Fibroblast of the aortic adventitia (primary cell): ENCODE results near the gene KLHDC4. TPM values are rescaled to one million over a fixed set of nuclear protein-coding genes. Genes with fewer than 3 reads are reported as not detected.

Experiments used
- DNase-seq: peaks from one replicate; pipeline ENCODE4 v3.0.0-alpha.2; 2010; ENCODE audit warnings: low read depth
- H3K4me3 ChIP-seq: 2 replicates; pipeline ENCODE4 v1.5.1; 2011; ENCODE audit warnings: low read depth, mild to moderate bottlenecking, control low read depth, low read length, moderate library complexity
- total RNA-seq: library from RNA; depleted of rRNA; stranded (reverse); fragments of >200 nt; gene quantifications from 2 replicates; pipeline ENCODE4 v1.2.3, GENCODE V29; 2012; ENCODE audit warnings: low replicate concordance
- TF ChIP-seq, protein P1 (sequence below): IDR thresholded peaks from 2 replicates; pipeline ENCODE4 v1.5.1; 2011; ENCODE audit warnings: mild to moderate bottlenecking, low read length, control low read depth, inconsistent platforms; ENCODE audit not compliant: insufficient read depth

The KLHDC4 gene
- total RNA-seq, 1 donor = 21.6 TPM

GRCh38 chr16:87671715-87672270 is 94.0 kb downstream of the KLHDC4 start:
- TF ChIP-seq, protein P1, sequence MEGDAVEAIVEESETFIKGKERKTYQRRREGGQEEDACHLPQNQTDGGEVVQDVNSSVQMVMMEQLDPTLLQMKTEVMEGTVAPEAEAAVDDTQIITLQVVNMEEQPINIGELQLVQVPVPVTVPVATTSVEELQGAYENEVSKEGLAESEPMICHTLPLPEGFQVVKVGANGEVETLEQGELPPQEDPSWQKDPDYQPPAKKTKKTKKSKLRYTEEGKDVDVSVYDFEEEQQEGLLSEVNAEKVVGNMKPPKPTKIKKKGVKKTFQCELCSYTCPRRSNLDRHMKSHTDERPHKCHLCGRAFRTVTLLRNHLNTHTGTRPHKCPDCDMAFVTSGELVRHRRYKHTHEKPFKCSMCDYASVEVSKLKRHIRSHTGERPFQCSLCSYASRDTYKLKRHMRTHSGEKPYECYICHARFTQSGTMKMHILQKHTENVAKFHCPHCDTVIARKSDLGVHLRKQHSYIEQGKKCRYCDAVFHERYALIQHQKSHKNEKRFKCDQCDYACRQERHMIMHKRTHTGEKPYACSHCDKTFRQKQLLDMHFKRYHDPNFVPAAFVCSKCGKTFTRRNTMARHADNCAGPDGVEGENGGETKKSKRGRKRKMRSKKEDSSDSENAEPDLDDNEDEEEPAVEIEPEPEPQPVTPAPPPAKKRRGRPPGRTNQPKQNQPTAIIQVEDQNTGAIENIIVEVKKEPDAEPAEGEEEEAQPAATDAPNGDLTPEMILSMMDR = no peak
- H3K4me3 ChIP-seq = no peak overlapping the region
- DNase-seq = no peak

GRCh38 chr16:87671221-87671620 is 94.6 kb downstream of the KLHDC4 start:
- H3K4me3 ChIP-seq = no peak overlapping the region
- DNase-seq = no peak
- TF ChIP-seq, protein P1 = no peak

- no peak for DNase-seq
- H3K4me3 ChIP-seq = no peak overlapping the region
- TF ChIP-seq, protein P1 = no peak
These were observed 96.1 kb downstream of the KLHDC4 start for GRCh38 chr16:87669672-87670071.

DNA sequence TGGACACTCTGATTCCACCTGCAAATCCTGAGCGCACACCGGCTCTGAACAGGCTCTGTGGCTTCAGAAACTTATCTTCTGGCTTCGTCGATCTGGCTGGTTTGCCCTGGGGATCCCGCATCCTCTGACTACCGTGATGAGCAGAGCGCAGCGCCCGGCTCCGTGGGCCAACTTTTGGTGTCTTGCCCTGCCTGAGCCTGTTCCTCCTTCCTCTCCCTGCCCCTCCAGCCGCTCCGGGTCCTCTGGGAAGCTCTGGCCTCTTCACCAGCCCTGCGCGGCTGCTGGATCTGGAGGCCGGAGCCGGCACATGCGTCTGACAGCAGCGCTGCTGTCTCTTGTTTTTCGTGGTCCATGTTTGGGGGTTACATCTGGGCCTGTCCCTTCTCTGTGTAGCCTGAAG is 97.8 kb downstream of the KLHDC4 start:
- TF ChIP-seq, protein P1 = no peak
- no peak overlapping the region for H3K4me3 ChIP-seq
- DNase-seq = no peak

DNA sequence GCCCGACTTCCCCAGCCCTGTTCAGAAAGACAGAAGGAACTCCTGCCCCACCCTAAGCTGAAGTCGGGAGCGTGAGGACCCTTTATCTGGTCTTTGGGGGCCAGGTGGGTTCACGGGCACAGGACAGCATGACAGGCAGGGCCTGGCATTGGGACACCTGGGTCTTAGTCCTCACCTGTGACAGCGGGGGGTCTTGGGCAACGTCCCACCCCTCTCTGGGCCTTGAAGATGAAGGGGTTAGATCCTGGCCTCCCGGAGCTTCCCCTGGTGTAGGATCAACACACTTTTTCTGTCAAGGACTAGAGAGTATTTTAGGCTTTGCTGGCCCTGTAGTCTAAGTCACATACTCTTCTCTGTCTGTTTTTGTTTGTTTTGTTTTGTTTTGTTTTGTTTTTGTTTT is 98.3 kb downstream of the KLHDC4 start:
- DNase-seq = no peak
- H3K4me3 ChIP-seq = no peak overlapping the region
- TF ChIP-seq, protein P1 = no peak

- TF ChIP-seq, protein P1 = no peak
- DNase-seq = no peak
These were observed 98.9 kb downstream of the KLHDC4 start for GRCh38 chr16:87666919-87667318.

DNA sequence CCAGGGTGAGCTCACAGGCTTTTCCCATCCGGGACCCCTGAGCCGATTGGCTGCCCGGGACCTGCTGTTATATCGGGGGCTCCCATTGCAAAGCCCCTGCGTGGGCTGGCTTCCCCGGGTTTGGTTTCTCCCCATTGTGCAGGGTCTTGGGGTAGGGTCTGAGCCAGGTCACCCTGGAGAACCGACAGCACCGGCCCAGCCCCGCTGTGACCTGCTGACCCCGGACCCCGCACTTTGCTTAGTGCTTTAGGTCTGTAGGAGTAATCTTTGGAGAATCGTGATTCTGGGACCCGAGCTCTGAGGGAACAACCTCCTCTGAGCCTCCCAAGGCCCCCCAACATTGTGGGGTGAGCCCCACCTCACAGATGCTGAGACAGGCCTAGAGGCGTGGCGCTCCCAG is 100.6 kb downstream of the KLHDC4 start:
- H3K4me3 ChIP-seq = no peak overlapping the region
- no peak for DNase-seq
- TF ChIP-seq, protein P1 = no peak

More at GRCh38 chr16:87666919-87667318, 98.9 kb downstream of the KLHDC4 start:
- H3K4me3 ChIP-seq = no peak overlapping the region
